K562 (cell line): ENCODE results near the gene USP26.
"Not testable (repeated sequence)": the region's sequence is repeated elsewhere in the genome, so short reads cannot be mapped to it uniquely, and the experiment has no call there.

Experiments used
- FOXA1 ChIP-seq: fragments of 450-650 bp; IDR thresholded peaks from 2 replicates; pipeline ENCODE4 v1.6.1; 2016; ENCODE audit warnings: mild to moderate bottlenecking, borderline replicate concordance
- GTF2E2 ChIP-seq: fragments of 200-800 bp; sonication (Bioruptor generic); IDR thresholded peaks from 2 replicates; pipeline ENCODE4 v1.6.1; 2016; ENCODE audit warnings: missing genetic modification characterization, missing compliant biosample characterization
- ZNF79 ChIP-seq: fragments of 250-450 bp; sonication (Bioruptor Pico); IDR thresholded peaks from 2 replicates; pipeline ENCODE4 v1.4.0; 2020; ENCODE audit warnings: low read depth, mild to moderate bottlenecking, moderate library complexity

GRCh38 chrX:132980035-132980434, 116.9 kb downstream of the USP26 start:
- not testable (repeated sequence) for TF ChIP-seq FOXA1; GTF2E2 (tag); ZNF79 (CRISPR knock-in tag)
